Neuronal stem cell (in vitro differentiated cells): ENCODE data around the gene BAZ1B.
A peak's percentile ranks its signal among the peaks of the same experiment; 100 is the strongest.

Experiments
- DNase-seq: peaks from one replicate; pipeline ENCODE4 v3.0.0-alpha.2; 2013; ENCODE audit warnings: low spot score
- H2AFZ ChIP-seq: one replicate; pipeline ENCODE4 v1.6.1; 2013; ENCODE audit warnings: mild to moderate bottlenecking, low read length, inconsistent platforms
- H2AK5ac ChIP-seq: 2 replicates; pipeline ENCODE4 v1.6.1; 2013; ENCODE audit warnings: low read depth, mild to moderate bottlenecking, inconsistent platforms, low read length, moderate library complexity, mixed read lengths
- H2BK120ac ChIP-seq: 2 replicates; pipeline ENCODE4 v1.6.1; 2013; ENCODE audit warnings: low read depth, mild to moderate bottlenecking, inconsistent platforms, low read length, moderate library complexity, mixed read lengths
- H2BK12ac ChIP-seq: one replicate; pipeline ENCODE4 v1.6.1; 2013; ENCODE audit warnings: low read length, inconsistent platforms
- H2BK15ac ChIP-seq: 2 replicates; pipeline ENCODE4 v1.6.1; 2013; ENCODE audit warnings: mild to moderate bottlenecking, low read length, inconsistent platforms, mixed read lengths
- H2BK5ac ChIP-seq: one replicate; pipeline ENCODE4 v1.6.1; 2013; ENCODE audit warnings: inconsistent platforms, mild to moderate bottlenecking, low read length, moderate library complexity
- H3K14ac ChIP-seq: one replicate; pipeline ENCODE4 v1.6.1; 2013; ENCODE audit warnings: low read length, inconsistent platforms
- H3K18ac ChIP-seq: 2 replicates; pipeline ENCODE4 v1.6.1; 2013; ENCODE audit warnings: low read length, inconsistent platforms
- H3K23ac ChIP-seq: 2 replicates; pipeline ENCODE4 v1.6.1; 2013; ENCODE audit warnings: low read depth, mild to moderate bottlenecking, mixed read lengths, low read length, inconsistent platforms; ENCODE audit not compliant: poor library complexity
- H3K27ac ChIP-seq: replicated peaks from 3 replicates; pipeline ENCODE4 v1.5.1; 2013; ENCODE audit warnings: low read length, inconsistent platforms
- H3K27me3 ChIP-seq, 3 experiments: 2 replicates each; pipeline ENCODE4 v1.6.1; 2013; ENCODE audit warnings: low read length in 3 of 3, mild to moderate bottlenecking in 2 of 3, inconsistent platforms in 1 of 3, low read depth in 1 of 3, mixed read lengths in 1 of 3, moderate library complexity in 1 of 3; ENCODE audit not compliant: control insufficient read depth in 3 of 3, insufficient read depth in 3 of 3
- H3K36me3 ChIP-seq, 2 donors: replicated peaks in 1 of 2; 2 replicates each; pipeline ENCODE4 v1.6.1; 2013; ENCODE audit warnings: low read length in 2 of 2; ENCODE audit not compliant: control insufficient read depth in 2 of 2, insufficient read depth in 2 of 2
- H3K4ac ChIP-seq: 2 replicates; pipeline ENCODE4 v1.6.1; 2013; ENCODE audit warnings: inconsistent platforms, mild to moderate bottlenecking, low read length, moderate library complexity
- H3K4me1 ChIP-seq, 2 donors: 1 replicate in 1 of 2; 2 replicates in 1 of 2; pipeline ENCODE4 v1.6.1; 2013; ENCODE audit warnings: low read length in 2 of 2, low read depth in 1 of 2; ENCODE audit not compliant: control insufficient read depth in 2 of 2, insufficient read depth in 1 of 2
- H3K4me2 ChIP-seq: one replicate; pipeline ENCODE4 v1.6.1; 2013; ENCODE audit warnings: mild to moderate bottlenecking, low read length, inconsistent platforms; ENCODE audit not compliant: insufficient read depth, poor library complexity, severe bottlenecking
- H3K4me3 ChIP-seq, 2 donors: 2 replicates each; pipeline ENCODE4 v1.5.1; 2013; ENCODE audit warnings: low read length in 2 of 2, mild to moderate bottlenecking in 2 of 2, inconsistent platforms in 1 of 2, moderate library complexity in 1 of 2
- H3K79me1 ChIP-seq: one replicate; pipeline ENCODE4 v1.6.1; 2013; ENCODE audit warnings: low read depth, mild to moderate bottlenecking, inconsistent platforms, low read length, moderate library complexity
- H3K9ac ChIP-seq: one replicate; pipeline ENCODE4 v1.6.1; 2013; ENCODE audit warnings: mild to moderate bottlenecking, low read depth, low read length, inconsistent platforms; ENCODE audit not compliant: poor library complexity
- H3K9me3 ChIP-seq, 2 donors: replicated peaks in 1 of 2; 2 replicates each; pipeline versions ENCODE3 to v1.6.1; 2013; ENCODE audit warnings: low read length in 2 of 2, mild to moderate bottlenecking in 2 of 2, inconsistent platforms in 1 of 2, low read depth in 1 of 2, mixed read lengths in 1 of 2, moderate library complexity in 1 of 2; ENCODE audit not compliant: control insufficient read depth in 2 of 2, insufficient read depth in 1 of 2
- H4K8ac ChIP-seq: one replicate; pipeline ENCODE4 v1.6.1; 2013; ENCODE audit warnings: low read depth, mild to moderate bottlenecking, inconsistent platforms, low read length, moderate library complexity
- H4K91ac ChIP-seq: one replicate; pipeline ENCODE4 v1.6.1; 2013; ENCODE audit warnings: low read length, low read depth, mild to moderate bottlenecking, inconsistent platforms; ENCODE audit not compliant: poor library complexity
- WGBS, 2 donors: extraction: QIAGEN DNeasy Blood & Tissue Kit; methylation state at CpG; one replicate each; pipeline ENCODE4 v1.1.7; 2013; ENCODE audit warnings: missing lambda C conversion rate in 2 of 2, mixed read lengths in 1 of 2; ENCODE audit not compliant: insufficient read length in 2 of 2, insufficient replicate concordance in 1 of 2; ENCODE audit errors: extremely low coverage in 2 of 2; 5-methylcytosine and 5-hydroxymethylcytosine counted together

Gene BAZ1B

GRCh38 chr7:73427902-73428787 is 93.9 kb downstream of the BAZ1B start:
- peak overlapping the region; percentile 95 for H2AK5ac ChIP-seq
- H2BK120ac ChIP-seq: peak overlapping the region; percentile 85
- H3K79me1 ChIP-seq: peaks cover 2% of the 10 kb centered on the region
- H3K4me2 ChIP-seq: peak overlapping the region; percentile 64
- peak overlapping the region; percentile 100 for H2BK12ac ChIP-seq
- H3K27ac ChIP-seq: peak overlapping the region; percentile 83
- peak overlapping the region; percentile 60 for H2AFZ ChIP-seq
- H2BK5ac ChIP-seq: peak overlapping the region; percentile 93
- no peak for DNase-seq
- H3K14ac ChIP-seq: peak overlapping the region; percentile 95
- peak overlapping the region; percentile 70 for H3K9ac ChIP-seq
- H3K4me1 ChIP-seq: peaks cover 29 to 32% of the 10 kb centered on the region in 2 donors
- peak overlapping the region; percentile 99 for H3K18ac ChIP-seq
- WGBS, 2 donors: no CpG with 5 or more reads among the region's 8 CpGs
- H3K36me3 ChIP-seq: no peaks in the 10 kb centered on the region
- H3K4me3 ChIP-seq: peak overlapping the region in 1 of 2 donors; percentile 54
- no peaks in the 10 kb centered on the region for H3K27me3 ChIP-seq
- H3K9me3 ChIP-seq: peaks cover 0 to 3% of the 10 kb centered on the region in 2 donors
- H4K91ac ChIP-seq: peak overlapping the region; percentile 60
- H3K23ac ChIP-seq: peak overlapping the region; percentile 83
- H2BK15ac ChIP-seq: peak overlapping the region; percentile 80
- peak overlapping the region; percentile 96 for H4K8ac ChIP-seq
- peak overlapping the region; percentile 4 for H3K4ac ChIP-seq

- H3K4me3 ChIP-seq: no peak overlapping the region
- H3K79me1 ChIP-seq: peaks cover 2% of the 10 kb centered on the region
- no peak overlapping the region for H4K91ac ChIP-seq
- H3K14ac ChIP-seq: no peak overlapping the region
- H3K27ac ChIP-seq: no peak overlapping the region
- peaks cover 0 to 3% of the 10 kb centered on the region in 2 donors for H3K9me3 ChIP-seq
- no peak overlapping the region for H4K8ac ChIP-seq
- H3K36me3 ChIP-seq: no peaks in the 10 kb centered on the region
- no peak overlapping the region for H3K4me2 ChIP-seq
- no peak overlapping the region for H2BK5ac ChIP-seq
- no peak overlapping the region for H2AFZ ChIP-seq
- H3K23ac ChIP-seq: no peak overlapping the region
- H2BK15ac ChIP-seq: no peak overlapping the region
- H3K18ac ChIP-seq: no peak overlapping the region
- no peaks in the 10 kb centered on the region for H3K27me3 ChIP-seq
- no CpG with 5 or more reads among the region's 8 CpGs for WGBS, 2 donors
- H3K4ac ChIP-seq: no peak overlapping the region
- H2BK120ac ChIP-seq: no peak overlapping the region
- H3K4me1 ChIP-seq: peaks cover 29 to 32% of the 10 kb centered on the region in 2 donors
- H2BK12ac ChIP-seq: no peak overlapping the region
- no peak overlapping the region for H3K9ac ChIP-seq
- H2AK5ac ChIP-seq: no peak overlapping the region
- no peak for DNase-seq
Measured at GRCh38 chr7:73426016-73426415, 96.1 kb downstream of the BAZ1B start.

GRCh38 chr7:73425356-73425983 is 96.6 kb downstream of the BAZ1B start:
- no peak overlapping the region for H4K91ac ChIP-seq
- no peak overlapping the region for H2BK12ac ChIP-seq
- H3K27ac ChIP-seq: no peak overlapping the region
- H2BK15ac ChIP-seq: no peak overlapping the region
- no peak overlapping the region for H2BK120ac ChIP-seq
- no peak overlapping the region for H4K8ac ChIP-seq
- H3K9me3 ChIP-seq: no peaks in the 10 kb centered on the region
- no peaks in the 10 kb centered on the region for H3K27me3 ChIP-seq
- no peak overlapping the region for H3K9ac ChIP-seq
- H3K36me3 ChIP-seq: no peaks in the 10 kb centered on the region
- peaks cover 29% of the 10 kb centered on the region in 2 donors for H3K4me1 ChIP-seq
- H3K23ac ChIP-seq: no peak overlapping the region
- no peak overlapping the region for H3K14ac ChIP-seq
- WGBS, 2 donors: no CpG with 5 or more reads among the region's 9 CpGs
- H3K4me2 ChIP-seq: no peak overlapping the region
- H2AK5ac ChIP-seq: no peak overlapping the region
- H3K18ac ChIP-seq: no peak overlapping the region
- H2AFZ ChIP-seq: no peak overlapping the region
- H2BK5ac ChIP-seq: no peak overlapping the region
- no peak for DNase-seq
- peaks cover 2% of the 10 kb centered on the region for H3K79me1 ChIP-seq
- no peak overlapping the region for H3K4ac ChIP-seq
- no peak overlapping the region for H3K4me3 ChIP-seq

GRCh38 chr7:73424489-73424885 is 97.6 kb downstream of the BAZ1B start:
- H3K27ac ChIP-seq: no peak overlapping the region
- H3K27me3 ChIP-seq: no peaks in the 10 kb centered on the region

More at GRCh38 chr7:73424489-73424885, 97.6 kb downstream of the BAZ1B start:
- H3K4ac ChIP-seq: no peak overlapping the region
- no peak overlapping the region for H2BK120ac ChIP-seq
- H3K18ac ChIP-seq: peak overlapping the region; percentile 95
- peak overlapping the region; percentile 75 for H2AK5ac ChIP-seq
- DNase-seq: no peak
- H2BK15ac ChIP-seq: no peak overlapping the region
- no peak overlapping the region for H4K8ac ChIP-seq
- H3K9me3 ChIP-seq: no peaks in the 10 kb centered on the region
- H4K91ac ChIP-seq: no peak overlapping the region
- H2BK5ac ChIP-seq: no peak overlapping the region
- H3K14ac ChIP-seq: no peak overlapping the region
- H3K4me2 ChIP-seq: no peak overlapping the region
- no peaks in the 10 kb centered on the region for H3K36me3 ChIP-seq
- peaks cover 2% of the 10 kb centered on the region for H3K79me1 ChIP-seq
- peak overlapping the region in 1 of 2 donors; percentile 20 for H3K4me3 ChIP-seq
- WGBS, 2 donors: no CpG with 5 or more reads among the region's 11 CpGs
- H2AFZ ChIP-seq: peak overlapping the region; percentile 98
- peak overlapping the region; percentile 81 for H3K9ac ChIP-seq
- H3K4me1 ChIP-seq: peaks cover 22% of the 10 kb centered on the region in 2 donors
- H2BK12ac ChIP-seq: no peak overlapping the region
- H3K23ac ChIP-seq: no peak overlapping the region
